Measurements from ENCODE around the gene CEP135.
"Not testable (repeated sequence)": the region's sequence is repeated elsewhere in the genome, so short reads cannot be mapped to it uniquely, and the experiment has no call there.

Gene CEP135

DNA sequence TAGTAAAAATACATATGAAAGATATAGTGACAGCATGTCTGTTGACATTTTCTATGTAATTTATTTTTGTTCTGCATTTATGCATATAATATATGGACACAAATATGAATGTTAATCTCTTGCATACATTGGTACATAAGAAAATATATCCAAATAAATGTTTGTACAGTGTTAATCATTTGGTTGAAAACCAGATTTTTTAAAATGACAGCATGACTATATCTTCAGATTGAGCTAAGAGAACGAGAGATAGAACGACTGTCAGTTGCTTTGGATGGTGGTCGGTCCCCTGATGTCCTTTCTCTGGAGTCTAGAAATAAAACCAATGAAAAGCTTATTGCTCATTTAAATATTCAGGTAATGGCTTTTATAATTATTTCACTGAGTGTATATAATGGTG is 15.3 kb downstream of the CEP135 start:
- no peak for TF ChIP-seq EZH2phosphoT487 (IDR thresholded peaks at IDR 0.05; ENCODE audit: low read length)
- TF ChIP-seq, protein P1, sequence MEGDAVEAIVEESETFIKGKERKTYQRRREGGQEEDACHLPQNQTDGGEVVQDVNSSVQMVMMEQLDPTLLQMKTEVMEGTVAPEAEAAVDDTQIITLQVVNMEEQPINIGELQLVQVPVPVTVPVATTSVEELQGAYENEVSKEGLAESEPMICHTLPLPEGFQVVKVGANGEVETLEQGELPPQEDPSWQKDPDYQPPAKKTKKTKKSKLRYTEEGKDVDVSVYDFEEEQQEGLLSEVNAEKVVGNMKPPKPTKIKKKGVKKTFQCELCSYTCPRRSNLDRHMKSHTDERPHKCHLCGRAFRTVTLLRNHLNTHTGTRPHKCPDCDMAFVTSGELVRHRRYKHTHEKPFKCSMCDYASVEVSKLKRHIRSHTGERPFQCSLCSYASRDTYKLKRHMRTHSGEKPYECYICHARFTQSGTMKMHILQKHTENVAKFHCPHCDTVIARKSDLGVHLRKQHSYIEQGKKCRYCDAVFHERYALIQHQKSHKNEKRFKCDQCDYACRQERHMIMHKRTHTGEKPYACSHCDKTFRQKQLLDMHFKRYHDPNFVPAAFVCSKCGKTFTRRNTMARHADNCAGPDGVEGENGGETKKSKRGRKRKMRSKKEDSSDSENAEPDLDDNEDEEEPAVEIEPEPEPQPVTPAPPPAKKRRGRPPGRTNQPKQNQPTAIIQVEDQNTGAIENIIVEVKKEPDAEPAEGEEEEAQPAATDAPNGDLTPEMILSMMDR (IDR thresholded peaks at IDR 0.05; ENCODE audit: low read length): no peak
- no peak for TF ChIP-seq EZH2 (optimal IDR thresholded peaks at IDR 0.05; ENCODE audit: low read depth, low read length)
- no peak for DNase-seq
- Histone ChIP-seq H2AFZ (ENCODE audit: low read length) (no peak overlapping the region), H3K36me3 (replicated peaks; ENCODE audit: insufficient read depth, low read length) (peaks cover 3% of the 10 kb centered on the region), H3K9ac (ENCODE audit: low read length) (no peak overlapping the region), H3K4me1 (ENCODE audit: low read length) (no peaks in the 10 kb centered on the region), H3F3A (ENCODE audit: insufficient read depth, low read length) (no peaks in the 10 kb centered on the region), H3K27me3 (replicated peaks; ENCODE audit: insufficient read depth, low read length) (no peaks in the 10 kb centered on the region), H3K4me3 (ENCODE audit: low read length) (no peak overlapping the region), H3K9me2 (replicated peaks; ENCODE audit: insufficient read depth, low read length) (no peaks in the 10 kb centered on the region), H3K27ac (ENCODE audit: low read length) (no peak overlapping the region), H4K20me1 (ENCODE audit: insufficient read depth, low read length) (no peaks in the 10 kb centered on the region), H3K9me3 (replicated peaks; ENCODE audit: insufficient read depth, low read length) (no peaks in the 10 kb centered on the region), H3K79me2 (ENCODE audit: low read length) (no peaks in the 10 kb centered on the region), H3K4me2 (ENCODE audit: low read depth, low read length) (no peak overlapping the region)

DNA sequence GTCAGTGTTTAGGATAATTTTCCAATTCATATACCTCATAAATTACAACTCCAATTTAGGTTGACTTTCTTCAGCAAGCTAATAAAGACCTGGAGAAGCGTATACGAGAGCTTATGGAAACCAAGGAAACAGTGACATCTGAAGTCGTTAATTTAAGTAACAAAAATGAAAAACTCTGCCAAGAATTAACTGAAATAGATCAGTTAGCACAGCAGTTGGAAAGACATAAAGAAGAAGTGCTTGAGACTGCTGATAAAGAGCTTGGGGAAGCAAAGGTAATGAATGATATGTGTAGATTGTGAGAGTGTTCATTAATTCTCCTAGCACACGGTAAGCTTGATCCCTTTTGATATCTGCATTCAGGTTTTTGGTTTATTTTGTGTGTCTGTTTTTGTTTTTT is 16.8 kb downstream of the CEP135 start:
- no peak overlapping the region for H3K9ac ChIP-seq (ENCODE audit: low read length)
- no peak overlapping the region for H2AFZ ChIP-seq (ENCODE audit: low read length)
- H3K27me3 ChIP-seq (replicated peaks; ENCODE audit: insufficient read depth, low read length): no peaks in the 10 kb centered on the region
- DNase-seq: no peak
- no peak overlapping the region for H3K4me3 ChIP-seq (ENCODE audit: low read length)
- no peak overlapping the region for H3K27ac ChIP-seq (ENCODE audit: low read length)
- H3K9me3 ChIP-seq (replicated peaks; ENCODE audit: insufficient read depth, low read length): no peaks in the 10 kb centered on the region
- H3K4me1 ChIP-seq (ENCODE audit: low read length): no peaks in the 10 kb centered on the region
- no peak overlapping the region for H3K4me2 ChIP-seq (ENCODE audit: low read depth, low read length)
- H3F3A ChIP-seq (ENCODE audit: insufficient read depth, low read length): no peaks in the 10 kb centered on the region
- H3K9me2 ChIP-seq (replicated peaks; ENCODE audit: insufficient read depth, low read length): no peaks in the 10 kb centered on the region
- TF ChIP-seq, protein P1 (IDR thresholded peaks at IDR 0.05; ENCODE audit: low read length): no peak
- no peak for TF ChIP-seq EZH2phosphoT487 (IDR thresholded peaks at IDR 0.05; ENCODE audit: low read length)
- no peak for TF ChIP-seq EZH2 (optimal IDR thresholded peaks at IDR 0.05; ENCODE audit: low read depth, low read length)
- peaks cover 3% of the 10 kb centered on the region for H3K36me3 ChIP-seq (replicated peaks; ENCODE audit: insufficient read depth, low read length)
- no peaks in the 10 kb centered on the region for H4K20me1 ChIP-seq (ENCODE audit: insufficient read depth, low read length)
- H3K79me2 ChIP-seq (ENCODE audit: low read length): no peaks in the 10 kb centered on the region

DNA sequence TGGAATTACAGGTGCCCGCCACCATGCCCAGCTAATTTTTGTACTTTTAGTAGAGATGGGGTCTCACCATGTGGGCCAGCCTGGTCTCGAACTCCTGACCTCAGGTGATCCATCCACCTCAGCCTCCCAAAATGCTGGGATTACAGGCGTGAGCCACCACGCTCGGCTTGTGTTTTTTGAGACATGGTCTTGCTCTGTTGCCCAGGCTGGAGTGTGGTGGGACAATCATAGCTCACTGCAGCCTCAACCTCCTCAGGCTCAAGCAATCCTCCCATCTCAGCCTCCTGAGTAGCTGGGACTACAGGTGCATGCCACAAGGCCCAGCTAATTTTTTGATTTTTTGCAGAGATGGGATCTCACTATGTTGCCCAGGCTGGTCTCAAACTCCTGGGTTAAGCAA is 17.6 kb downstream of the CEP135 start:
- not testable (repeated sequence) for DNase-seq; H3F3A ChIP-seq (ENCODE audit: insufficient read depth, low read length); H3K4me2 ChIP-seq (ENCODE audit: low read depth, low read length); H3K4me1 ChIP-seq (ENCODE audit: low read length); H4K20me1 ChIP-seq (ENCODE audit: insufficient read depth, low read length); H2AFZ ChIP-seq (ENCODE audit: low read length); H3K27me3 ChIP-seq (replicated peaks; ENCODE audit: insufficient read depth, low read length); H3K9me3 ChIP-seq (replicated peaks; ENCODE audit: insufficient read depth, low read length); H3K4me3 ChIP-seq (ENCODE audit: low read length); H3K27ac ChIP-seq (ENCODE audit: low read length); H3K79me2 ChIP-seq (ENCODE audit: low read length); H3K9ac ChIP-seq (ENCODE audit: low read length); H3K9me2 ChIP-seq (replicated peaks; ENCODE audit: insufficient read depth, low read length); H3K36me3 ChIP-seq (replicated peaks; ENCODE audit: insufficient read depth, low read length)

DNA sequence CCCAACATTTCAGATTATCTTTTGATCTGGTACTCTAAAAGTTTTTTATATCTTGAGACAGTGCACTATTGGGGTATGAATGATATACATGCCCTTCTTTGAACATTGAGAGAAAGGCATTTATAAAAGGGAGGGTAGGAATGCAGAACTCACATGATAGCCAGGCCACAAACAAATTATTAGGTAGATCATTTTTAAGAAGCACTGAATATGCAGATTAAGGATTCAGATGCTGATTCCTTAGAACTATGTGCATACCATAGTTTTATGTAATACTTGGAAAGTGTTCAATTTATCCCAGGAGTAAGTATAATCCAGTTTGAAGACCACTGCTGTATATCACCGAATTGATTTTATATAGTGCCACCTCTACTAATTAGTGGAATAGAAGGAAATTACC is 18.6 kb downstream of the CEP135 start:
- Histone ChIP-seq H4K20me1 (ENCODE audit: insufficient read depth, low read length) (no peaks in the 10 kb centered on the region), H3K27me3 (replicated peaks; ENCODE audit: insufficient read depth, low read length) (no peaks in the 10 kb centered on the region), H3K4me3 (ENCODE audit: low read length) (no peak overlapping the region), H3K4me2 (ENCODE audit: low read depth, low read length) (no peak overlapping the region), H3K27ac (ENCODE audit: low read length) (no peak overlapping the region), H3K9me3 (replicated peaks; ENCODE audit: insufficient read depth, low read length) (no peaks in the 10 kb centered on the region), H3K9ac (ENCODE audit: low read length) (no peak overlapping the region), H3K36me3 (replicated peaks; ENCODE audit: insufficient read depth, low read length) (peaks cover 3% of the 10 kb centered on the region), H3K9me2 (replicated peaks; ENCODE audit: insufficient read depth, low read length) (no peaks in the 10 kb centered on the region), H3K79me2 (ENCODE audit: low read length) (no peaks in the 10 kb centered on the region), H2AFZ (ENCODE audit: low read length) (no peak overlapping the region), H3F3A (ENCODE audit: insufficient read depth, low read length) (no peaks in the 10 kb centered on the region), H3K4me1 (ENCODE audit: low read length) (no peaks in the 10 kb centered on the region)
- TF ChIP-seq, protein P1 (IDR thresholded peaks at IDR 0.05; ENCODE audit: low read length): no peak
- TF ChIP-seq EZH2 (optimal IDR thresholded peaks at IDR 0.05; ENCODE audit: low read depth, low read length): no peak
- no peak for TF ChIP-seq EZH2phosphoT487 (IDR thresholded peaks at IDR 0.05; ENCODE audit: low read length)
- DNase-seq: no peak
